ENCODE results near the gene PES1. TPM values are rescaled to one million over a fixed set of nuclear protein-coding genes. Genes with fewer than 3 reads are reported as not detected.

The PES1 gene
- total RNA-seq = 10 to 100 TPM; 27.2 to 66.9 (median 56.9) TPM

- ATAC-seq (ENCODE audit: low FRiP score in 2 of 2) (peak; percentile 98 to 99), DNase-seq (peak; percentile 95 to 97)
- peaks cover 16 to 22% (median 18%) of the 10 kb centered on the region in 4 donors for H3K4me1 ChIP-seq
- TF ChIP-seq, protein P1, sequence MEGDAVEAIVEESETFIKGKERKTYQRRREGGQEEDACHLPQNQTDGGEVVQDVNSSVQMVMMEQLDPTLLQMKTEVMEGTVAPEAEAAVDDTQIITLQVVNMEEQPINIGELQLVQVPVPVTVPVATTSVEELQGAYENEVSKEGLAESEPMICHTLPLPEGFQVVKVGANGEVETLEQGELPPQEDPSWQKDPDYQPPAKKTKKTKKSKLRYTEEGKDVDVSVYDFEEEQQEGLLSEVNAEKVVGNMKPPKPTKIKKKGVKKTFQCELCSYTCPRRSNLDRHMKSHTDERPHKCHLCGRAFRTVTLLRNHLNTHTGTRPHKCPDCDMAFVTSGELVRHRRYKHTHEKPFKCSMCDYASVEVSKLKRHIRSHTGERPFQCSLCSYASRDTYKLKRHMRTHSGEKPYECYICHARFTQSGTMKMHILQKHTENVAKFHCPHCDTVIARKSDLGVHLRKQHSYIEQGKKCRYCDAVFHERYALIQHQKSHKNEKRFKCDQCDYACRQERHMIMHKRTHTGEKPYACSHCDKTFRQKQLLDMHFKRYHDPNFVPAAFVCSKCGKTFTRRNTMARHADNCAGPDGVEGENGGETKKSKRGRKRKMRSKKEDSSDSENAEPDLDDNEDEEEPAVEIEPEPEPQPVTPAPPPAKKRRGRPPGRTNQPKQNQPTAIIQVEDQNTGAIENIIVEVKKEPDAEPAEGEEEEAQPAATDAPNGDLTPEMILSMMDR (IDR thresholded peaks at IDR 0.05) = no peak
- peak in 2 of 4 donors; percentile 19 to 47 for TF ChIP-seq POLR2A (IDR thresholded peaks at IDR 0.05)
- TF ChIP-seq EP300 (IDR thresholded peaks at IDR 0.05) = no peak
- peak; percentile 59 to 75 for TF ChIP-seq POLR2AphosphoS5 (IDR thresholded peaks at IDR 0.05)
- H3K36me3 ChIP-seq = peaks cover 13 to 25% (median 24%) of the 10 kb centered on the region in 4 donors
- H3K4me3 ChIP-seq = peak within 1 kb of the TSS; percentile 74 to 96 (median 88)
- 0 to 1% methylated on average over 40 to 49 of the region's 49 CpGs for WGBS, 2 donors
- H3K27me3 ChIP-seq = no peaks in the 10 kb centered on the region
- peak within 1 kb of the TSS; percentile 77 to 84 (median 82) for H3K27ac ChIP-seq
- no peaks in the 10 kb centered on the region for H3K9me3 ChIP-seq
These were observed at the start of gene PES1 for GRCh38 chr22:30591588-30592359. Gene PES1 (minus strand): TSS chr22:30591910. CDS start chr22:30591833, 77 bp downstream.

GRCh38 chr22:30640839-30641430 lies 49.2 kb upstream of the PES1 start:
- no peaks in the 10 kb centered on the region for H3K27me3 ChIP-seq
- WGBS, 2 donors = 86 to 87% methylated on average over 2 to 4 of the region's 4 CpGs

DNA sequence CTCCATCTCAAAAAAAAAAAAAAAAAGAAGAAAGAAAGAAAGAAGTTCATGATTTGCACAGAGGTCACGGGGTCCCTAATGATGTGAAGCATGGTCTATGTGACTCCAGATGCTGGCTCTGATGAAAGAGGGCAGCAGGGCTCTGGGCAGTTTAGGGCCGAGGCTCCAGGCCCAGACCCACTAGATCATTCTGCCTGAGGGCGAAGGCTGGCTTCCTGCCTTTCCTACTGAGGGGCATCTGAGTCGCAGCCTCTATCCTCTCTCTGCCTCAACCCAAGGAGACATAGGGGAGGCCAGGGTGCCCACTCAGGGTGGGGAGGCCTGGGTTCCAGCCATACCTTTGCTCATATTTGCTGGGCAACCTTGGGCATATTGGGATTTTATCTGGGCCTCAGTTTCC lies 48.7 kb upstream of the PES1 start:
- DNase-seq (no peak), ATAC-seq (ENCODE audit: low FRiP score in 2 of 2) (no peak)
- Histone ChIP-seq H3K4me3 (no peak overlapping the region), H3K36me3 (no peaks in the 10 kb centered on the region), H3K4me1 (peaks cover 18 to 28% (median 20%) of the 10 kb centered on the region in 4 donors), H3K27ac (no peak overlapping the region), H3K9me3 (no peaks in the 10 kb centered on the region), H3K27me3 (no peaks in the 10 kb centered on the region)
- WGBS, 2 donors = 94 to 100% methylated on average over 4 of the region's 4 CpGs
- no peak for TF ChIP-seq POLR2A (IDR thresholded peaks at IDR 0.05)
- TF ChIP-seq, protein P1 (IDR thresholded peaks at IDR 0.05) = no peak
- no peak for TF ChIP-seq POLR2AphosphoS5 (IDR thresholded peaks at IDR 0.05)
- no peak for TF ChIP-seq EP300 (IDR thresholded peaks at IDR 0.05)

More at GRCh38 chr22:30640839-30641430, 49.2 kb upstream of the PES1 start:
- H3K27ac ChIP-seq = no peak overlapping the region
- no peaks in the 10 kb centered on the region for H3K9me3 ChIP-seq
- no peaks in the 10 kb centered on the region for H3K36me3 ChIP-seq
- ATAC-seq (ENCODE audit: low FRiP score in 2 of 2) (no peak), DNase-seq (no peak)
- H3K4me3 ChIP-seq = no peak overlapping the region
- H3K4me1 ChIP-seq = peaks cover 15 to 23% (median 18%) of the 10 kb centered on the region in 4 donors
- TF ChIP-seq POLR2AphosphoS5 (IDR thresholded peaks at IDR 0.05) (no peak), EP300 (IDR thresholded peaks at IDR 0.05) (no peak), POLR2A (IDR thresholded peaks at IDR 0.05) (no peak)
- TF ChIP-seq, protein P1 (IDR thresholded peaks at IDR 0.05) = no peak

DNA sequence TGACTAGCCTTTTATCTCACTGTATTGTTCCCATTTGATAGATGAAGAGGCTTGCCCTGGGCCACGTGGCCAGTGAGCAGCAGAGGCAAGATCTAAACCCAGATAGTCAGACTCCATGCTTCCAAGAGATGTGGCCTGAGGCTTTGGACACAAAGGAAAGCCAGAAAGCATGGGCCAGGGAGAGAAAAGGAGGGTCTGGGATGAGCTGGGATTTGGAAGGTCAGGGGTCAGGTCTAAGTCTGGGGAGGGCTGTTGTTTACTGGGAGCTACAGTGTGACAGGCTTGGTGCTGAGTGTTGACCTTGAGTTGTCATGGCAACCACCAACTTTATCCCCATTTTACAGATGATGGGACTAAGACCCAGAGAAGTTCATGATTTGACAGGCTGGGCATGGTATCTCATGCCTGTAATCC lies 46.0 kb upstream of the PES1 start:
- no peak overlapping the region for H3K27ac ChIP-seq
- TF ChIP-seq EP300 (IDR thresholded peaks at IDR 0.05) (no peak), POLR2AphosphoS5 (IDR thresholded peaks at IDR 0.05) (no peak), POLR2A (IDR thresholded peaks at IDR 0.05) (no peak)
- TF ChIP-seq, protein P1 (IDR thresholded peaks at IDR 0.05) = no peak
- H3K36me3 ChIP-seq = no peaks in the 10 kb centered on the region
- 79 to 100% methylated on average over 1 of the region's 1 CpG for WGBS, 2 donors
- no peaks in the 10 kb centered on the region for H3K9me3 ChIP-seq
- peaks cover 28 to 42% (median 30%) of the 10 kb centered on the region in 4 donors for H3K4me1 ChIP-seq
- no peak for DNase-seq
- ATAC-seq (ENCODE audit: low FRiP score in 2 of 2) = no peak
- no peak overlapping the region for H3K4me3 ChIP-seq
- no peaks in the 10 kb centered on the region for H3K27me3 ChIP-seq
